C4-2B (cell line): ENCODE data around the gene KRI1.
A peak's percentile ranks its signal among the peaks of the same experiment; 100 is the strongest.

Experiments used
- H3K27ac ChIP-seq: fragments of 450-650 bp; 2 replicates; pipeline ENCODE4 v1.5.1; 2017
- CTCF ChIP-seq: fragments of 450-650 bp; conservative IDR thresholded peaks from 2 replicates; pipeline ENCODE4 v1.5.1; 2017; ENCODE audit warnings: mild to moderate bottlenecking
- ZFX ChIP-seq: fragments of 450-650 bp; IDR thresholded peaks from 2 replicates; pipeline ENCODE4 v1.6.1; 2017

Gene KRI1

GRCh38 chr19:10568826-10569651, 3.2 kb upstream of the KRI1 start, which contains the start of gene CDKN2D:
Gene CDKN2D, minus strand, starts transcription at chr19:10568979. Its CDS starts 326 bp downstream, at chr19:10568653.
- H3K27ac ChIP-seq, result peak within 1 kb of the TSS; percentile 90
- TF ChIP-seq CTCF, result peak; percentile 21; the same call in 1 of the 2 replicates
- peak; percentile 53; the same call in 1 of the 2 replicates for TF ChIP-seq ZFX

- TF ChIP-seq ZFX (no peak; the same call in 1 of the 2 replicates), CTCF (peak; percentile 36)
- H3K27ac ChIP-seq, result peak overlapping the region; percentile 90
These were observed 2.4 kb upstream of the KRI1 start for GRCh38 chr19:10568062-10568825.

- H3K27ac ChIP-seq, result 0 out of 2 replicates have a peak overlapping the region, but pooled peaks have one; percentile 90
- no peak for TF ChIP-seq CTCF
- no peak for TF ChIP-seq ZFX
These were observed 1.8 kb upstream of the KRI1 start for GRCh38 chr19:10567656-10568055.

GRCh38 chr19:10566658-10567410, 1.0 kb upstream of the KRI1 start:
- TF ChIP-seq ZFX (no peak), CTCF (no peak)
- no peak overlapping the region; the same call in 1 of the 2 replicates for H3K27ac ChIP-seq

GRCh38 chr19:10566408-10566657, 523 bp upstream of the KRI1 start:
- TF ChIP-seq ZFX, result no peak
- no peak for TF ChIP-seq CTCF
- H3K27ac ChIP-seq, result peak overlapping the region; percentile 95

GRCh38 chr19:10565028-10565566, 713 bp downstream of the KRI1 start:
- TF ChIP-seq CTCF, result peak; percentile 70; the same call in 1 of the 2 replicates
- no peak for TF ChIP-seq ZFX
- peak overlapping the region; percentile 95 for H3K27ac ChIP-seq
